Neural cell (in vitro differentiated cells): ENCODE results near the gene CFAP61. TPM values are rescaled to one million over a fixed set of nuclear protein-coding genes. Genes with fewer than 3 reads are reported as not detected.

Experiments
- H2AFZ ChIP-seq: fragments of 200-600, 300-800 bp; sonication (generic), shearing (Covaris generic); 2 replicates; pipeline ENCODE4 v1.6.0; 2014; ENCODE audit warnings: low read depth, mild to moderate bottlenecking, antibody characterized with exemption, low read length, moderate library complexity
- H3F3A ChIP-seq: fragments of 200-600 bp; shearing (Covaris generic); 2 replicates; pipeline ENCODE4 v1.6.1; 2016; ENCODE audit warnings: mild to moderate bottlenecking, moderate library complexity, mixed read lengths, antibody characterized with exemption, low read length; ENCODE audit not compliant: insufficient read depth, poor library complexity, severe bottlenecking
- H3K27ac ChIP-seq: fragments of 200-600, 300-800 bp; sonication (generic), shearing (Covaris generic); 2 replicates; pipeline ENCODE4 v1.5.1; 2014; ENCODE audit warnings: mild to moderate bottlenecking, low read length, moderate library complexity
- H3K27me3 ChIP-seq: fragments of 300-800, 200-600 bp; sonication (generic), shearing (Covaris generic); 2 replicates; pipeline ENCODE4 v1.6.0; 2014; ENCODE audit warnings: mild to moderate bottlenecking, low read depth, low read length, moderate library complexity; ENCODE audit not compliant: insufficient read depth
- H3K36me3 ChIP-seq: fragments of 300-800, 200-600 bp; sonication (generic), shearing (Covaris generic); 2 replicates; pipeline ENCODE4 v1.5.1; 2014; ENCODE audit warnings: mild to moderate bottlenecking, antibody characterized with exemption, low read length, moderate library complexity; ENCODE audit not compliant: insufficient read depth
- H3K4me2 ChIP-seq: fragments of 300-800, 200-600 bp; sonication (generic), shearing (Covaris generic); 2 replicates; pipeline ENCODE4 v1.6.0; 2014; ENCODE audit warnings: mild to moderate bottlenecking, low read length
- H3K4me3 ChIP-seq: fragments of 300-800, 200-600 bp; sonication (generic), shearing (Covaris generic); 2 replicates; pipeline ENCODE4 v1.5.1; 2014; ENCODE audit warnings: mild to moderate bottlenecking, low read length, moderate library complexity
- H3K79me2 ChIP-seq: fragments of 200-600 bp; shearing (Covaris generic); replicated peaks from 2 replicates; pipeline ENCODE4 v1.6.0; 2014; ENCODE audit warnings: mild to moderate bottlenecking, low read length, moderate library complexity; ENCODE audit not compliant: insufficient read depth
- H3K9ac ChIP-seq: fragments of 300-800, 200-600 bp; sonication (generic), shearing (Covaris generic); 2 replicates; pipeline ENCODE4 v1.6.1; 2016; ENCODE audit warnings: mild to moderate bottlenecking, low read length, mixed read lengths
- H3K9me2 ChIP-seq: fragments of 200-600 bp; shearing (Covaris generic); 2 replicates; pipeline ENCODE4 v1.6.1; 2016; ENCODE audit warnings: mild to moderate bottlenecking, low read length, mixed read lengths; ENCODE audit not compliant: insufficient read depth
- H3K9me3 ChIP-seq: fragments of 200-600, 300-800 bp; sonication (generic), shearing (Covaris generic); 2 replicates; pipeline ENCODE4 v1.6.1; 2016; ENCODE audit warnings: mild to moderate bottlenecking, mixed run types, low read length, moderate library complexity, mixed read lengths
- H4K20me1 ChIP-seq: fragments of 200-600 bp; shearing (Covaris generic); 2 replicates; pipeline ENCODE4 v1.6.1; 2016; ENCODE audit warnings: mild to moderate bottlenecking, mixed run types; ENCODE audit not compliant: insufficient read depth
- EP300 ChIP-seq: fragments of 450-650 bp; conservative IDR thresholded peaks from 2 replicates; pipeline ENCODE4 v1.6.1; 2014; ENCODE audit warnings: antibody characterized with exemption, mild to moderate bottlenecking, moderate library complexity; ENCODE audit not compliant: poor library complexity, severe bottlenecking
- EZH2 ChIP-seq: fragments of 200-600, 300-800 bp; shearing (Covaris generic), sonication (generic); IDR thresholded peaks from 2 replicates; pipeline ENCODE4 v1.6.1; 2014; ENCODE audit warnings: antibody characterized with exemption, low read length, borderline replicate concordance, mild to moderate bottlenecking; ENCODE audit not compliant: insufficient read depth, poor library complexity, severe bottlenecking
- MXI1 ChIP-seq: fragments of 450-650 bp; conservative IDR thresholded peaks from 2 replicates; pipeline ENCODE4 v1.6.1; 2014; ENCODE audit warnings: antibody characterized with exemption, mild to moderate bottlenecking; ENCODE audit not compliant: poor library complexity, severe bottlenecking
- POLR2AphosphoS5 ChIP-seq: IDR thresholded peaks from 2 replicates; pipeline ENCODE4 v1.6.1; 2012
- RAD21 ChIP-seq: fragments of 450-650 bp; conservative IDR thresholded peaks from 2 replicates; pipeline ENCODE4 v1.6.1; 2014; ENCODE audit warnings: antibody characterized with exemption, mild to moderate bottlenecking, moderate library complexity
- SMC3 ChIP-seq: fragments of 450-650 bp; conservative IDR thresholded peaks from 2 replicates; pipeline ENCODE4 v1.6.1; 2014; ENCODE audit warnings: antibody characterized with exemption, mild to moderate bottlenecking, moderate library complexity; ENCODE audit not compliant: poor library complexity
- TAF1 ChIP-seq: IDR thresholded peaks from 2 replicates; pipeline ENCODE4 v1.6.1; 2012; ENCODE audit warnings: low read depth
- polyA plus RNA-seq: library from polyadenylated mRNA; depleted of rRNA; stranded (reverse); fragments of >200 nt; gene quantifications from 2 replicates; pipeline ENCODE4 v1.2.3, GENCODE V29; 2014
- TF ChIP-seq, protein P1 (sequence below): IDR thresholded peaks from 2 replicates; pipeline ENCODE4 v1.6.1; 2012; ENCODE audit warnings: borderline replicate concordance
- TF ChIP-seq, protein P2 (sequence below): fragments of 450-650 bp; IDR thresholded peaks from 2 replicates; pipeline ENCODE4 v1.5.1; 2014; ENCODE audit warnings: antibody characterized with exemption, mild to moderate bottlenecking, moderate library complexity; ENCODE audit not compliant: poor library complexity, severe bottlenecking

The CFAP61 gene
- polyA plus RNA-seq, 1 donor from 2014 or later: 0.42 TPM

DNA sequence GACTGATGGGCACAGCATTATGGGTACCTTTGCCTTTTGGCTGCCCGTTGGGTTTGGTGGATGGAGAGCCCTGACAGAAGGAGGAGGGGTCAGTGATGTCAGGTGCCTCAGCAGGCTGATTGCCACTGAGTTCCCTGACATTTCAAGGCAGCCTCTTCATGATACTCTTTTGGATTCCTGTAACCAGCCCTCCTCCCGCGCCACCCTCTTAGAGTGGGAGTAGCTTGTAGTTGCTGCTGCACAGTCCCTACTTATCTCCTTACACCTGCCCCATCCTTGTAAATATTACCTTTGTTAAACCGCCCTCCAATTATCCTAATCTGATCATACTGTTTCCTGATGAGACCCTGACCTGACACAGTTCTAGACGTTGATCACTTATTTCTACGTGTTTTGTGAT is 140.0 kb downstream of the CFAP61 start:
- Histone ChIP-seq H3K9ac (no peak overlapping the region), H3K27ac (no peak overlapping the region), H3K4me3 (no peak overlapping the region), H3K4me2 (no peak overlapping the region), H3K27me3 (no peaks in the 10 kb centered on the region), H3K36me3 (no peaks in the 10 kb centered on the region), H3K79me2 (no peaks in the 10 kb centered on the region), H3K9me2 (no peaks in the 10 kb centered on the region), H3F3A (no peaks in the 10 kb centered on the region), H3K9me3 (no peaks in the 10 kb centered on the region), H4K20me1 (no peaks in the 10 kb centered on the region), H2AFZ (no peak overlapping the region)
- TF ChIP-seq TAF1 (no peak), EZH2 (no peak), SMC3 (no peak), EP300 (no peak), RAD21 (no peak), POLR2AphosphoS5 (no peak), MXI1 (no peak)
- TF ChIP-seq, protein P1, sequence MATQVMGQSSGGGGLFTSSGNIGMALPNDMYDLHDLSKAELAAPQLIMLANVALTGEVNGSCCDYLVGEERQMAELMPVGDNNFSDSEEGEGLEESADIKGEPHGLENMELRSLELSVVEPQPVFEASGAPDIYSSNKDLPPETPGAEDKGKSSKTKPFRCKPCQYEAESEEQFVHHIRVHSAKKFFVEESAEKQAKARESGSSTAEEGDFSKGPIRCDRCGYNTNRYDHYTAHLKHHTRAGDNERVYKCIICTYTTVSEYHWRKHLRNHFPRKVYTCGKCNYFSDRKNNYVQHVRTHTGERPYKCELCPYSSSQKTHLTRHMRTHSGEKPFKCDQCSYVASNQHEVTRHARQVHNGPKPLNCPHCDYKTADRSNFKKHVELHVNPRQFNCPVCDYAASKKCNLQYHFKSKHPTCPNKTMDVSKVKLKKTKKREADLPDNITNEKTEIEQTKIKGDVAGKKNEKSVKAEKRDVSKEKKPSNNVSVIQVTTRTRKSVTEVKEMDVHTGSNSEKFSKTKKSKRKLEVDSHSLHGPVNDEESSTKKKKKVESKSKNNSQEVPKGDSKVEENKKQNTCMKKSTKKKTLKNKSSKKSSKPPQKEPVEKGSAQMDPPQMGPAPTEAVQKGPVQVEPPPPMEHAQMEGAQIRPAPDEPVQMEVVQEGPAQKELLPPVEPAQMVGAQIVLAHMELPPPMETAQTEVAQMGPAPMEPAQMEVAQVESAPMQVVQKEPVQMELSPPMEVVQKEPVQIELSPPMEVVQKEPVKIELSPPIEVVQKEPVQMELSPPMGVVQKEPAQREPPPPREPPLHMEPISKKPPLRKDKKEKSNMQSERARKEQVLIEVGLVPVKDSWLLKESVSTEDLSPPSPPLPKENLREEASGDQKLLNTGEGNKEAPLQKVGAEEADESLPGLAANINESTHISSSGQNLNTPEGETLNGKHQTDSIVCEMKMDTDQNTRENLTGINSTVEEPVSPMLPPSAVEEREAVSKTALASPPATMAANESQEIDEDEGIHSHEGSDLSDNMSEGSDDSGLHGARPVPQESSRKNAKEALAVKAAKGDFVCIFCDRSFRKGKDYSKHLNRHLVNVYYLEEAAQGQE: no peak
- TF ChIP-seq, protein P2, sequence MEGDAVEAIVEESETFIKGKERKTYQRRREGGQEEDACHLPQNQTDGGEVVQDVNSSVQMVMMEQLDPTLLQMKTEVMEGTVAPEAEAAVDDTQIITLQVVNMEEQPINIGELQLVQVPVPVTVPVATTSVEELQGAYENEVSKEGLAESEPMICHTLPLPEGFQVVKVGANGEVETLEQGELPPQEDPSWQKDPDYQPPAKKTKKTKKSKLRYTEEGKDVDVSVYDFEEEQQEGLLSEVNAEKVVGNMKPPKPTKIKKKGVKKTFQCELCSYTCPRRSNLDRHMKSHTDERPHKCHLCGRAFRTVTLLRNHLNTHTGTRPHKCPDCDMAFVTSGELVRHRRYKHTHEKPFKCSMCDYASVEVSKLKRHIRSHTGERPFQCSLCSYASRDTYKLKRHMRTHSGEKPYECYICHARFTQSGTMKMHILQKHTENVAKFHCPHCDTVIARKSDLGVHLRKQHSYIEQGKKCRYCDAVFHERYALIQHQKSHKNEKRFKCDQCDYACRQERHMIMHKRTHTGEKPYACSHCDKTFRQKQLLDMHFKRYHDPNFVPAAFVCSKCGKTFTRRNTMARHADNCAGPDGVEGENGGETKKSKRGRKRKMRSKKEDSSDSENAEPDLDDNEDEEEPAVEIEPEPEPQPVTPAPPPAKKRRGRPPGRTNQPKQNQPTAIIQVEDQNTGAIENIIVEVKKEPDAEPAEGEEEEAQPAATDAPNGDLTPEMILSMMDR: no peak

DNA sequence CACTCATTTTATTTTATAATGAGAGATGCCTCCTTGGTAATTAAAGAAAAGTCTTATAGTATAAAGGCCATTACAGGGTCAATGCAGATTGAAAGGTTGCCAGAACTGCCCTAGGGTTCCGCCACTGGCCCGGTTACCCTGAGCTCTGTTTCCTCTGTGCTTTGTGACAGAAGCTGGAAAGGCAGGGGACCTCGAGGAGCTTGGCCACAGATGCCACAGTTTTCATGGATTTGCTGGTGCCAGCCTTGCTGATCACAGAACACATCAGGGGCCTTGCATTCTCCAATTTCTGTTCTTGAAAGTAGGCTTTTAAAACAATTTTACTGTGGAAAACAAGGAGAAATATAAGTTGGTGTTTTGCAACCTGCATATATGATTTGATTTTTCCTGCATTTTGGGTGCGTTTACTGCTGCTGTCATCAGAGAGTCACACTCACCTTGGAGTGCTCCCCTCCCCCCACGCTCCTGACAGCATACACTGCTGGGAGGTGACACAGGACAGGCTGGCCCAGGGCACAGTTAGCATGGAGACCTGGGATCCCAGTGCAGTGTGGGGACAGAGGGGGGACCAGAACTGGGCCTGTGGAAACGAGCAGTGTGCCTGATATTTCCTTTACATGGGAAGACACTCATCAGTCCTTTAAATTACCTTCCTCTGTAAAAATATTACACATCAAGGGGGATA is 142.8 kb downstream of the CFAP61 start:
- Histone ChIP-seq H3K9me3 (no peaks in the 10 kb centered on the region), H3K79me2 (no peaks in the 10 kb centered on the region), H3K27me3 (no peaks in the 10 kb centered on the region), H3K9me2 (no peaks in the 10 kb centered on the region), H3K9ac (no peak overlapping the region), H3K4me3 (no peak overlapping the region), H3K36me3 (no peaks in the 10 kb centered on the region), H3K4me2 (no peak overlapping the region), H2AFZ (no peak overlapping the region), H4K20me1 (no peaks in the 10 kb centered on the region), H3F3A (no peaks in the 10 kb centered on the region), H3K27ac (no peak overlapping the region)
- TF ChIP-seq POLR2AphosphoS5: no peak
- no peak for TF ChIP-seq TAF1
- TF ChIP-seq RAD21: no peak
- no peak for TF ChIP-seq MXI1
- TF ChIP-seq, protein P2: no peak
- no peak for TF ChIP-seq EP300
- TF ChIP-seq, protein P1: no peak
- no peak for TF ChIP-seq EZH2
- no peak for TF ChIP-seq SMC3
